K562 (cell line): ENCODE results near the gene SLC17A6. TPM values are rescaled to one million over a fixed set of nuclear protein-coding genes. Genes with fewer than 3 reads are reported as not detected.

Experiments
- ATAC-seq: fragments of 200-7000 bp; cut with Tn5 transposase; 3 replicates; pipeline ENCODE4 v1.9.1; 2020; ENCODE audit warnings: moderate library complexity
- BruUV-seq: library from RNA; stranded (reverse); fragments of 400-500 nt; replicated peaks from 2 replicates; lab custom pipeline; 2021; lab: Mats Ljungman, UMichigan
- CTCF ChIA-PET: fragments of 300-600 bp; formaldehyde crosslinking; extraction: SDS; loops from one replicate; lab custom pipeline; 2021; ENCODE audit warnings: low intra/inter-chr PET ratio; lab: Yijun Ruan, JAX
- POLR2A ChIA-PET: fragments of 300-600, 350-650 bp; sonication (Branson Sonifier 250); formaldehyde crosslinking; extraction: SDS; loops from one replicate; lab custom pipeline; 2021; ENCODE audit warnings: antibody characterized with exemption, inconsistent platforms; lab: Yijun Ruan, JAX
- DNase-seq, 4 experiments: peaks; one replicate each; pipeline versions ENCODE4 v3.0.0 to v3.0.0-alpha.2; 2011 to 2018; ENCODE audit warnings: low spot score in 3 of 4, mixed read lengths in 3 of 4; ENCODE audit errors: extremely low read depth in 1 of 4
- FAIRE-seq: peaks from 2 replicates; lab custom pipeline; 2011; peaks lifted over from hg19 to GRCh38; lab: Jason Lieb, UNC
- H2AFZ ChIP-seq: 2 replicates; pipeline ENCODE4 v1.6.0; 2011; ENCODE audit warnings: low read depth, low read length, control low read depth, inconsistent platforms
- H3K27ac ChIP-seq: fragments of 200-600 bp; 3 replicates; pipeline ENCODE4 v1.8.0; 2011; ENCODE audit warnings: low read depth, mild to moderate bottlenecking, control low read depth, inconsistent platforms, low read length, moderate library complexity, mixed read lengths; ENCODE audit errors: extremely low read depth
- H3K27me3 ChIP-seq, 2 experiments: fragments of 300-600 bp in 1 of 2; 2 replicates in 1 of 2; 3 replicates in 1 of 2; pipeline versions ENCODE4 v1.6.0 to v1.8.0; 2011; ENCODE audit warnings: inconsistent platforms in 2 of 2, low read length in 2 of 2, mild to moderate bottlenecking in 1 of 2, mixed read lengths in 1 of 2, moderate library complexity in 1 of 2; ENCODE audit not compliant: control insufficient read depth in 2 of 2, insufficient read depth in 2 of 2
- H3K36me3 ChIP-seq: fragments of 300-600 bp; 3 replicates; pipeline ENCODE4 v1.8.0; 2011; ENCODE audit warnings: mild to moderate bottlenecking, low read length, inconsistent platforms; ENCODE audit not compliant: control insufficient read depth, insufficient read depth
- H3K4me1 ChIP-seq, 2 experiments: fragments of 200-600 bp in 1 of 2; replicated peaks in 1 of 2; 2 replicates in 1 of 2; 3 replicates in 1 of 2; pipeline versions ENCODE4 v1.5.1 to v1.8.0; 2011; ENCODE audit warnings: inconsistent platforms in 2 of 2, low read length in 2 of 2, mild to moderate bottlenecking in 1 of 2, mixed read lengths in 1 of 2, moderate library complexity in 1 of 2; ENCODE audit not compliant: control insufficient read depth in 2 of 2, insufficient read depth in 2 of 2
- H3K4me2 ChIP-seq: 2 replicates; pipeline ENCODE4 v1.6.1; 2011; ENCODE audit warnings: low read length, control low read depth, inconsistent platforms, mixed read lengths; ENCODE audit not compliant: insufficient read depth
- H3K4me3 ChIP-seq: fragments of 200-600 bp; sonication (generic), shearing (Covaris generic); 2 replicates; pipeline ENCODE4 v1.5.1; 2016; ENCODE audit warnings: control low read depth, inconsistent platforms
- H3K79me2 ChIP-seq: fragments of 200-600 bp; 3 replicates; pipeline ENCODE4 v1.8.0; 2011; ENCODE audit warnings: low read length, inconsistent platforms; ENCODE audit not compliant: control insufficient read depth, insufficient read depth
- H3K9ac ChIP-seq, 2 experiments: 2 replicates each; pipeline versions ENCODE4 v1.6.0 to v1.6.1; 2011; ENCODE audit warnings: low read depth in 2 of 2, low read length in 2 of 2, control low read depth in 1 of 2, inconsistent platforms in 1 of 2, mild to moderate bottlenecking in 1 of 2, mixed read lengths in 1 of 2; ENCODE audit not compliant: insufficient read depth in 1 of 2
- H3K9me1 ChIP-seq: one replicate; pipeline ENCODE4 v1.6.0; 2011; ENCODE audit warnings: inconsistent platforms, mild to moderate bottlenecking, low read length, moderate library complexity; ENCODE audit not compliant: control insufficient read depth, insufficient read depth
- H3K9me3 ChIP-seq: replicated peaks from 2 replicates; pipeline ENCODE4 v1.5.1; 2011; ENCODE audit warnings: low read depth, low read length, inconsistent platforms; ENCODE audit not compliant: control insufficient read depth, insufficient read depth
- H4K20me1 ChIP-seq: replicated peaks from 2 replicates; pipeline ENCODE4 v1.6.1; 2011; ENCODE audit warnings: low read length, inconsistent platforms, mixed read lengths; ENCODE audit not compliant: control insufficient read depth, insufficient read depth
- DPF2 ChIP-seq: fragments of 450-650 bp; IDR thresholded peaks from 2 replicates; pipeline ENCODE4 v1.6.1; 2016
- EHMT2 ChIP-seq: fragments of 450-650 bp; IDR thresholded peaks from 2 replicates; pipeline ENCODE4 v1.6.1; 2018; ENCODE audit warnings: antibody characterized with exemption
- FOXM1 ChIP-seq, 2 experiments: fragments of 450-650 bp in 1 of 2; sonication (generic) in 1 of 2; formaldehyde crosslinking in 1 of 2; IDR thresholded peaks; 2 replicates each; pipeline versions ENCODE4 v1.6.1 to v1.9.0; 2017 to 2022; ENCODE audit warnings: low read depth in 2 of 2, mild to moderate bottlenecking in 2 of 2, missing genetic modification reagents in 1 of 2, moderate library complexity in 1 of 2
- TRIM28 ChIP-seq: fragments of 450-650 bp; IDR thresholded peaks from 2 replicates; pipeline ENCODE4 v1.6.1; 2017
- TSHZ1 ChIP-seq: fragments of 250-450 bp; sonication (Bioruptor Pico); IDR thresholded peaks from 2 replicates; pipeline ENCODE4 v1.4.0; 2020; ENCODE audit warnings: mild to moderate bottlenecking, moderate library complexity
- ZBED1 ChIP-seq: IDR thresholded peaks from 2 replicates; pipeline ENCODE4 v1.6.1; 2014
- WGBS: fragments of 100-300 bp; shearing (Covaris generic); methylation state at CpG from one replicate; pipeline ENCODE4 v1.1.6; 2016; ENCODE audit warnings: low coverage, mixed read lengths; ENCODE audit not compliant: insufficient coverage; ENCODE audit errors: missing lambda C conversion rate; 5-methylcytosine and 5-hydroxymethylcytosine counted together
- in situ Hi-C: fragments of 300-500 bp; cut with MboI; formaldehyde crosslinking; loops from 4 replicates; pipeline ENCODE4 v1.15.0; 2018; ENCODE audit warnings: inconsistent platforms, mixed read lengths
- intact Hi-C: fragments of 100-400 bp; cut with micrococcal nuclease; formaldehyde crosslinking; loops from 2 replicates; pipeline ENCODE4 v1.14.2; 2022
- polyA plus RNA-seq, 8 experiments: library from polyadenylated mRNA; depleted of rRNA in 4 of 8; stranded (reverse) in 5 of 8; unstranded in 3 of 8; fragments of >200 nt; fragmentation: Nextera tagmentation in 2 of 8; fragmentation: Illumina TruSeq in 1 of 8; extraction: Ambion mirVana in 2 of 8; extraction: Trizol in 1 of 8; gene quantifications; 2 replicates each; pipeline versions ENCODE4 v1.2.1 to v1.2.3, GENCODE V29; 2011 to 2014; ENCODE audit warnings: inconsistent platforms in 1 of 8, missing spikeins in 1 of 8
- total RNA-seq, 7 experiments: library from RNA; depleted of rRNA in 6 of 7; stranded (reverse); fragments of >200 nt in 6 of 7; fragmentation: Illumina TruSeq in 2 of 7; extraction: Trizol in 2 of 7; gene quantifications; 2 replicates each; pipeline versions ENCODE4 v1.2.1 to v1.2.3, GENCODE V29; 2011 to 2021; ENCODE audit warnings: low replicate concordance in 1 of 7

Gene SLC17A6
- total and polyA plus RNA-seq, 9 of the 15 experiments (the other 6 are each of a cell fraction or from before 2014, with no cell fraction given) = not detected

DNA sequence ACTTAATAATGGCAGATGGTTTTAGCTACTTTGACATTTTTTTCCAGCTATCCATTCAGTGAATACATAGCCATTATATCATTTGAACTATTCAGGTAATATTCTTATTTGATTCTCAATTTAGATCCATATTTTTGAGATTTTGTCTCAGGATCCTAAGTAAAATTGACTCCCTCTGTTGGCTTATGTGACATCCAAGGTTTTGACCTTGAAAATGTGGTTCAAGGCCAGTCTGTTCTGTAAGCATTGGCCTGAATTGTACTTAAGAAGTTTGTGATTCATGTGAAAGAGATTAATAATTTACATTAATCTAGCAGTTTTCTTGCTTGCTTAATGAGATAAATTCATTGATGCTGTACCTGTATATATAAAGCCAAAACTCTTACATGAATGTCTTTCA, 1.6 kb upstream of the SLC17A6 start (continued):
- TF ChIP-seq TSHZ1 (CRISPR knock-in tag) (no peak), TRIM28 (no peak), DPF2 (no peak), EHMT2 (no peak)
- TF ChIP-seq, all 486 proteins: peak for 0

GRCh38 chr11:22339611-22340010, 1.4 kb downstream of the SLC17A6 start:
- H3K4me1 ChIP-seq = 0 out of 5 replicates have a peak, but pooled peaks cover 0 to 5% of the 10 kb centered on the region in 2 experiments
- FAIRE-seq = no peak
- no peak overlapping the region for H3K9ac ChIP-seq
- no peak for TF ChIP-seq FOXM1 (IDR thresholded peaks at IDR 0.05; ENCODE audit: low read depth)
- no peak for TF ChIP-seq FOXM1 (CRISPR knock-in tag; IDR thresholded peaks at IDR 0.05; ENCODE audit: low read depth)
- TF ChIP-seq ZBED1 = no peak
- TF ChIP-seq, all 486 proteins: peak for 0
- H3K27me3 ChIP-seq = peaks cover 0 to 31% of the 10 kb centered on the region in 2 experiments; a peak in 2 of 5 replicates
- no peak overlapping the region for H2AFZ ChIP-seq
- BruUV-seq = no TSS peak
- no peaks in the 10 kb centered on the region for H3K9me1 ChIP-seq
- POLR2A ChIA-PET = no interaction called here
- intact Hi-C loops = loop anchor here (10.0 kb wide), 1 partner anchor 195 kb away; no protein-coding TSS in a partner anchor
- no peak for ATAC-seq
- H3K79me2 ChIP-seq = no peaks in the 10 kb centered on the region
- no peak overlapping the region for H3K27ac ChIP-seq
- no peak overlapping the region for H3K4me3 ChIP-seq
- in situ Hi-C loops = loop anchor here (10.0 kb wide), 1 partner anchor 435 kb away; no protein-coding TSS in a partner anchor
- H3K36me3 ChIP-seq = no peaks in the 10 kb centered on the region
- 2% methylated on average over 9 of the region's 9 CpGs for WGBS
- CTCF ChIA-PET = no interaction called here
- H3K9me3 ChIP-seq = no peaks in the 10 kb centered on the region
- H4K20me1 ChIP-seq = no peaks in the 10 kb centered on the region
- no peak overlapping the region for H3K4me2 ChIP-seq
- DNase-seq = no peak
